ENCODE data around the gene PCID2. TPM values are rescaled to one million over a fixed set of nuclear protein-coding genes. Genes with fewer than 3 reads are reported as not detected.

The PCID2 gene
- total and polyA plus RNA-seq, 2 of the 13 experiments (the other 11 are each of a cell fraction or from before 2014, with no cell fraction given) = 65.0 to 111 TPM

DNA sequence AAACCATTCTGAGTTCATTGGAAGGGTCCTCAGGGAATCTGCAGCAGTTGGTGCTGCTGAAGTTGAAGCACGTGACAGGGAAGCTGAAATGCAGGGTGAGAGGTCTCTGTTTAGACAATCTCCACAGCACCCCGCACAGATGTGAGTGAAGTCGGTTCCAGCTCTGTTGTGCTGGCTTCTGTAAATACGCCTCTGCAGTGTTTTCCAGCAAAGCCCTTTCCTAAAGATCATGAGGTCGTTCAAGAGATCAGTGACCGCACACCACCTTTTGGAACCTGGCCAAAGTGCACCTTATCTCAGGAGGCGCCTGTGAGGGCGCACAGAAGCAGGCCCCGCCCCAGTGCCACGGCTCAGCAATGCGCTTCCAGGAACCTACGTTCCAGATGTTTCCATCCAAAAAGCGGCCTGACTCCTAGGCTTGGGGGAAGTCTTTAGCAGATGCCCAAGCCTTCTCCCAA, 11.7 kb upstream of the PCID2 start (continued):
- TF ChIP-seq NPAS2 (CRISPR knock-in tag; IDR thresholded peaks at IDR 0.05; ENCODE audit: borderline replicate concordance) (no peak), ZNF746 (CRISPR knock-in tag; IDR thresholded peaks at IDR 0.05) (no peak), POLR2AphosphoS2 (IDR thresholded peaks at IDR 0.05; ENCODE audit: low read depth, low read length) (no peak), ZSCAN31 (CRISPR knock-in tag; IDR thresholded peaks at IDR 0.05; ENCODE audit: low read depth) (peak; percentile 58; the same call in 1 of the 2 replicates), TARDBP (CRISPR knock-in tag; IDR thresholded peaks at IDR 0.05) (peak; percentile 48; the same call in 1 of the 2 replicates), MEIS2 (CRISPR knock-in tag; IDR thresholded peaks at IDR 0.05) (0 out of 2 replicates have a peak, but pooled peaks have one; percentile 49), SSRP1 (CRISPR knock-in tag; IDR thresholded peaks at IDR 0.05) (no peak), MAFG (CRISPR knock-in tag; IDR thresholded peaks at IDR 0.05) (no peak), HHEX (CRISPR knock-in tag; IDR thresholded peaks at IDR 0.05) (peak; percentile 56; the same call in 1 of the 2 replicates), NFKB2 (CRISPR knock-in tag; IDR thresholded peaks at IDR 0.05; ENCODE audit: borderline replicate concordance) (no peak), ZSCAN9 (CRISPR knock-in tag; IDR thresholded peaks at IDR 0.05; ENCODE audit: borderline replicate concordance) (no peak), NR2F2 (IDR thresholded peaks at IDR 0.05; ENCODE audit: borderline replicate concordance, low read depth) (peak; percentile 90), AGO2 (optimal IDR thresholded peaks at IDR 0.05; ENCODE audit: low read depth, low read length) (no peak), KLF12 (CRISPR knock-in tag; IDR thresholded peaks at IDR 0.05; ENCODE audit: borderline replicate concordance) (no peak), ZNF136 (CRISPR knock-in tag; IDR thresholded peaks at IDR 0.05; ENCODE audit: low read depth) (no peak), ZNF24 (IDR thresholded peaks at IDR 0.05) (no peak), ISL2 (CRISPR knock-in tag; IDR thresholded peaks at IDR 0.05) (peak; percentile 66; the same call in 1 of the 2 replicates), SMC3 (IDR thresholded peaks at IDR 0.05; ENCODE audit: low read length) (no peak), ZNF83 (CRISPR knock-in tag; IDR thresholded peaks at IDR 0.05; ENCODE audit: borderline replicate concordance) (no peak), ZNF530 (CRISPR knock-in tag; IDR thresholded peaks at IDR 0.05; ENCODE audit: low read depth) (no peak), KDM5B (CRISPR knock-in tag; IDR thresholded peaks at IDR 0.05; ENCODE audit: borderline replicate concordance) (0 out of 2 replicates have a peak, but pooled peaks have one; percentile 35), ZNF782 (CRISPR knock-in tag; IDR thresholded peaks at IDR 0.05; ENCODE audit: borderline replicate concordance) (no peak), ZNF432 (CRISPR knock-in tag; IDR thresholded peaks at IDR 0.05; ENCODE audit: borderline replicate concordance) (no peak), CHCHD3 (CRISPR knock-in tag; IDR thresholded peaks at IDR 0.05) (no peak), FOXA1 (IDR thresholded peaks at IDR 0.05) (no peak), FOXA1 (CRISPR knock-in tag; IDR thresholded peaks at IDR 0.05) (peak; percentile 81), NFATC3 (CRISPR knock-in tag; IDR thresholded peaks at IDR 0.05) (no peak)
- TF ChIP-seq, protein P1, sequence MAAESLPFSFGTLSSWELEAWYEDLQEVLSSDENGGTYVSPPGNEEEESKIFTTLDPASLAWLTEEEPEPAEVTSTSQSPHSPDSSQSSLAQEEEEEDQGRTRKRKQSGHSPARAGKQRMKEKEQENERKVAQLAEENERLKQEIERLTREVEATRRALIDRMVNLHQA (CRISPR knock-in tag; IDR thresholded peaks at IDR 0.05) = no peak
- TF ChIP-seq, protein P2, sequence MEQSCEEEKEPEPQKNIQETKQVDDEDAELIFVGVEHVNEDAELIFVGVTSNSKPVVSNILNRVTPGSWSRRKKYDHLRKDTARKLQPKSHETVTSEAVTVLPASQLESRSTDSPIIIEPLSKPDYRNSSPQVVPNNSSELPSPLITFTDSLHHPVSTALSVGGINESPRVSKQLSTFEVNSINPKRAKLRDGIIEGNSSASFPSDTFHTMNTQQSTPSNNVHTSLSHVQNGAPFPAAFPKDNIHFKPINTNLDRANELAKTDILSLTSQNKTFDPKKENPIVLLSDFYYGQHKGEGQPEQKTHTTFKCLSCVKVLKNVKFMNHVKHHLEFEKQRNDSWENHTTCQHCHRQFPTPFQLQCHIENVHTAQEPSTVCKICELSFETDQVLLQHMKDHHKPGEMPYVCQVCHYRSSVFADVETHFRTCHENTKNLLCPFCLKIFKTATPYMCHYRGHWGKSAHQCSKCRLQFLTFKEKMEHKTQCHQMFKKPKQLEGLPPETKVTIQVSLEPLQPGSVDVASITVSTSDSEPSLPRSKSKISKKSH (CRISPR knock-in tag; IDR thresholded peaks at IDR 0.05; ENCODE audit: borderline replicate concordance) = no peak
- TF ChIP-seq, protein P3, sequence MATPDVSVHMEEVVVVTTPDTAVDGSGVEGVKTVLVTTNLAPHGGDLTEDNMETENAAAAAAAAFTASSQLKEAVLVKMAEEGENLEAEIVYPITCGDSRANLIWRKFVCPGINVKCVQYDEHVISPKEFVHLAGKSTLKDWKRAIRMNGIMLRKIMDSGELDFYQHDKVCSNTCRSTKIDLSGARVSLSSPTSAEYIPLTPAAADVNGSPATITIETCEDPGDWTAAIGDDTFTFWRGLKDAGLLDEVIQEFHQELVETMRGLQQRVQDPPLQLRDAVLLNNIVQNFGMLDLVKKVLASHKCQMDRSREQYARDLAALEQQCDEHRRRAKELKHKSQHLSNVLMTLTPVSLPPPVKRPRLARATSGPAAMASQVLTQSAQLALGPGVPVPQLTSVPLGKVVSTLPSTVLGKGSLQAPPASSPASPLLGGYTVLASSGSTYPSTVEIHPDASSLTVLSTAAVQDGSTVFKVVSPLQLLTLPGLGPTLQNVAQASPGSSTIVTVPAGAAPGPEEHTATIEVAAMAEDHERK (CRISPR knock-in tag; IDR thresholded peaks at IDR 0.05; ENCODE audit: low read depth) = no peak
- TF ChIP-seq, protein P4, sequence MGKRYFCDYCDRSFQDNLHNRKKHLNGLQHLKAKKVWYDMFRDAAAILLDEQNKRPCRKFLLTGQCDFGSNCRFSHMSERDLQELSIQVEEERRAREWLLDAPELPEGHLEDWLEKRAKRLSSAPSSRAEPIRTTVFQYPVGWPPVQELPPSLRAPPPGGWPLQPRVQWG (CRISPR knock-in tag; IDR thresholded peaks at IDR 0.05; ENCODE audit: borderline replicate concordance, low read depth) = no peak

All from HepG2 (cell line).